ENCODE data around the gene MEGF10. TPM values are rescaled to one million over a fixed set of nuclear protein-coding genes. Genes with fewer than 3 reads are reported as not detected.

MEGF10 gene
- total RNA-seq, 1 donor from 2014 or later = 1.3 TPM

DNA sequence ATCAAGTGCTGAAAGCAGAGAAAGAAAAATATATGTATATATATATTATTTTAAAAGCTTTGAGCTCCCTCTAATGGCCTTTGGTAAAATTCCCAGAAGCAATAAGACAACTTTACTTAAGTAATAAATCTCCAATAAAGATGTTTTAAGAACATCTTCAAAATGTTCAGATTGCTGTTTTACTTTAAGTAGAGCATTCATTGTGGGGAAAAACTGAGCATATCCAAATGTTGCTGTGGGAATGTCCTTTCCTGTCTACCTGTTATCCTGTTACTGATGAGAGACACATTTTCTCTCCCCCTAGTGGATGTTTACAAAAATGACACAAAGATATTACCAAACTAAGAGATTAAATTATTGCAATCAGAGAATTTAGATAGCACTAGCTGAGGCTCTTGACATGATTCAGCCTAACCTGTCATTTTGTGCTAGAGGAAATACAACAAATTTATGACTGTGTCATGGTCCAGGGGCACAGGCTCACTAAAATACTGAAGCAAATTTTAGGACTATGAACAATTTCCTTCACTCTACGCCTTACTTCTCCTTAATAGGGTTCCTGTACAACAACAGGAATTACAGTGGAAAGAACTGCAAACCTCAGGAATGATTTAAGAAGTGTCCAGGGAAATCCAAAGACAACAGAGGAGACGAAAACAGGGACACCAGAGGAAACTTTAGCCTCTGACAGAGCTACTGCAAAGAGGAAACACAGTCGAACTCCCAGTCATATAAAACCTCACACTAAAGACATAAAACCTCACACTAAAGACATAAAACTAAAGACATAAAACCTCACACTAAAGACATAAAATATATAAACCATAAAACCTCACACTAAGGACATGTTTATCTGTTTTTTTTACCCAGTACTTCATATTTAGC lies 202.5 kb downstream of the MEGF10 start:
- H3K36me3 ChIP-seq (ENCODE audit: control insufficient read depth, insufficient read depth, low read length) = no peaks in the 10 kb centered on the region
- TF ChIP-seq, protein P1, sequence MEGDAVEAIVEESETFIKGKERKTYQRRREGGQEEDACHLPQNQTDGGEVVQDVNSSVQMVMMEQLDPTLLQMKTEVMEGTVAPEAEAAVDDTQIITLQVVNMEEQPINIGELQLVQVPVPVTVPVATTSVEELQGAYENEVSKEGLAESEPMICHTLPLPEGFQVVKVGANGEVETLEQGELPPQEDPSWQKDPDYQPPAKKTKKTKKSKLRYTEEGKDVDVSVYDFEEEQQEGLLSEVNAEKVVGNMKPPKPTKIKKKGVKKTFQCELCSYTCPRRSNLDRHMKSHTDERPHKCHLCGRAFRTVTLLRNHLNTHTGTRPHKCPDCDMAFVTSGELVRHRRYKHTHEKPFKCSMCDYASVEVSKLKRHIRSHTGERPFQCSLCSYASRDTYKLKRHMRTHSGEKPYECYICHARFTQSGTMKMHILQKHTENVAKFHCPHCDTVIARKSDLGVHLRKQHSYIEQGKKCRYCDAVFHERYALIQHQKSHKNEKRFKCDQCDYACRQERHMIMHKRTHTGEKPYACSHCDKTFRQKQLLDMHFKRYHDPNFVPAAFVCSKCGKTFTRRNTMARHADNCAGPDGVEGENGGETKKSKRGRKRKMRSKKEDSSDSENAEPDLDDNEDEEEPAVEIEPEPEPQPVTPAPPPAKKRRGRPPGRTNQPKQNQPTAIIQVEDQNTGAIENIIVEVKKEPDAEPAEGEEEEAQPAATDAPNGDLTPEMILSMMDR (IDR thresholded peaks at IDR 0.05; ENCODE audit: insufficient read depth, low read length, poor library complexity, severe bottlenecking) = peak; percentile 73
- DNase-seq (ENCODE audit: low read depth) = no peak
- H3K27me3 ChIP-seq (ENCODE audit: control insufficient read depth, insufficient read depth, low read length) = no peaks in the 10 kb centered on the region
- no peak overlapping the region for H3K4me3 ChIP-seq (ENCODE audit: low read depth, low read length)

DNA sequence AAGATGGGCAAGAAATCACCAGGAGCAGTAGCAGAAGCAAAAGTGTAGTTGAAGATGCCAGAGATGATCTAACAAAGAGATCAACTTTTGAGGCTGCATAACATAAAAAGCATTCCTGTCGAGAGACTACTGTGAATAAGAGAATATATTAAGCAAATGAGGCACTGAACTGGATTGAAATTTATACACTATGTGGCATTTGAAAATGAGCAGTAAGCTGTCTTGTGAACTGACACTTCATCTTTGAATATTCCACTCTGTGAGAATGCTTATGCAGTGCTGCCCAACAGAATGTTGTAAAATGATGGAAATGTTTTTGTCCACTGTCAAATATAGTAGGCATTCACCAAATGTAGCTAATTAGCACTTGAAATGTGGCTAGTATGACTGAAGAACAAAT lies 208.0 kb downstream of the MEGF10 start:
- DNase-seq (ENCODE audit: low read depth) = no peak
- no peak overlapping the region for H3K4me3 ChIP-seq (ENCODE audit: low read depth, low read length)
- H3K27me3 ChIP-seq (ENCODE audit: control insufficient read depth, insufficient read depth, low read length) = no peaks in the 10 kb centered on the region
- no peaks in the 10 kb centered on the region for H3K36me3 ChIP-seq (ENCODE audit: control insufficient read depth, insufficient read depth, low read length)
- TF ChIP-seq, protein P1 (IDR thresholded peaks at IDR 0.05; ENCODE audit: insufficient read depth, low read length, poor library complexity, severe bottlenecking) = no peak

DNA sequence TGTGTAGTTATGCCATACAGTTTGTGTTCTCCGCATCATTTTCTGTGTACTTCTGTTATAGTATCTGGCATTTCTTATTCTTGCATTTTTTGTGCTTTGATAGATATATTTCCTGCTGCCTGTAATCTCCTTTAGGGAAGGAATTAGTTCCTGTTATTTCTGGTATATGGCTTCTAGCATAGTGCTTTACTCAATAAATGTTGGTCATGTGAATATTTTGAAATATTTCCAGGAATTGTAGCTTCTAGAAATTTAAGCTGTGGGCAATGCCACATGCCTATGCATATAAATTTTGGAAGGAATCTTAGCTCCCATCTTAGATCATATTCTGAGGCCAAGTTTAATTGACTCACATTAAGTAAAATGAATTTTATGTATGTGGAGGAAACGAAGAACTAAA lies 215.3 kb downstream of the MEGF10 start:
- no peaks in the 10 kb centered on the region for H3K27me3 ChIP-seq (ENCODE audit: control insufficient read depth, insufficient read depth, low read length)
- DNase-seq (ENCODE audit: low read depth) = no peak
- H3K36me3 ChIP-seq (ENCODE audit: control insufficient read depth, insufficient read depth, low read length) = no peaks in the 10 kb centered on the region
- TF ChIP-seq, protein P1 (IDR thresholded peaks at IDR 0.05; ENCODE audit: insufficient read depth, low read length, poor library complexity, severe bottlenecking) = no peak
- H3K4me3 ChIP-seq (ENCODE audit: low read depth, low read length) = no peak overlapping the region

DNA sequence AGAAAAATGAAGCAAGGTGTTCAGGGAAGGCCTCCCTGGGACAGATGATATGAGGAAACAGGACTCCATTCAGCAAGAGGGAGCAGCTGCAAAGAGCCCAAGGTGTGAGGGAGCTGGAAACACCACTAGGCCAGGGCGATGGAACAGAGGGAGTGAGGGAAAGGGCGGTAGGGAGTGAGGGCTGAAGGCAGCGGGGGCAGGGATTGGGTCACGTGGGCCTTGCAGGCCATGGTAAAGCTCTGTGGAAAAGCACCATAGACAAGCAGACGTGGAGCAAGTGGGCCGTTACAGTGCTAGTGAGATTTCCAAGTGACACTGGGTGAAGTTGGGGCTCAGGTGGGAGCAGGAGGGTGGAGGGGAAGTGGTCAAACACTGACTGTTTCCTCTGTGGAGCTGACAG lies 216.0 kb downstream of the MEGF10 start:
- no peak for DNase-seq (ENCODE audit: low read depth)
- H3K36me3 ChIP-seq (ENCODE audit: control insufficient read depth, insufficient read depth, low read length) = no peaks in the 10 kb centered on the region
- H3K27me3 ChIP-seq (ENCODE audit: control insufficient read depth, insufficient read depth, low read length) = no peaks in the 10 kb centered on the region
- H3K4me3 ChIP-seq (ENCODE audit: low read depth, low read length) = no peak overlapping the region
- TF ChIP-seq, protein P1 (IDR thresholded peaks at IDR 0.05; ENCODE audit: insufficient read depth, low read length, poor library complexity, severe bottlenecking) = no peak

DNA sequence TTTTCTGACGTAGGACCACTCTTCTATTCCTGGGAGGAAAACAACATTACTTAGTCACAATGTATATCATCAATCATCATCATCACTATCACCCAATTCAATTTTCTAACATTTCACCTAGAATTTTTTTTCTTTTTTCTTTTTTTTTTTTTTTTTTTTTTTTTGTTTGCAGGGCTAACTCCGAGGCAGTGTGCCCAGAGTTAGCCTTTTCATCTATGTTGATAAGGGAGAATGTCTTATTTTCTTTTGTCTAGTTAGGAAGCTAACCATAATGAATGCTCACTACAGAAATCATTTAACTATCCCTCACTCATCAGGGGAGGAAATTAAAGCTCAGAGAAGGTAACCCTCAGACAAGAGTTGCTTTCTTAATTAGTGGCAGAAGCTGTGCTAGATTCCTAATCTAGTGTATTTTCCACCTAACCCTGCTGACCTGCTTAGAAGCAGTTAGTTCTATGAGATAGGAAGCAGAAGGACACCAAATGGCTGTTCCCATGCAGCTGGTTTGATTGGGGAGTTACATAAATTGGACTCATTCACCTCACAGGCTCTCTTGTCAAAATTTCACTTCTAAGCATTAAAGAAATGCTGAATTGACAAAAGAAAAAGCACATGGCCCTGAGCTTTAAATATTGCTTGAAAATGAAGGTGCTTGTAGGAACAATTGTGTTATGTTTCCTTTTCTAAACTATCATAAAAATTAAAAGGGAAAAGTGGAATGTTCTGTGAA lies 218.2 kb downstream of the MEGF10 start:
- no peak overlapping the region for H3K4me3 ChIP-seq (ENCODE audit: low read depth, low read length)
- no peaks in the 10 kb centered on the region for H3K27me3 ChIP-seq (ENCODE audit: control insufficient read depth, insufficient read depth, low read length)
- no peak for DNase-seq (ENCODE audit: low read depth)
- TF ChIP-seq, protein P1 (IDR thresholded peaks at IDR 0.05; ENCODE audit: insufficient read depth, low read length, poor library complexity, severe bottlenecking) = no peak
- H3K36me3 ChIP-seq (ENCODE audit: control insufficient read depth, insufficient read depth, low read length) = no peaks in the 10 kb centered on the region

Other genes with a start within 250 kb of the MEGF10 start
- gene C5orf63, start 217.3 kb upstream of the MEGF10 start, total RNA-seq = 2.9 and 4.0 TPM in 2 replicates
- gene PRRC1, start 226.8 kb downstream of the MEGF10 start, total RNA-seq = 41.6 and 54.9 TPM in 2 replicates

Measured in kidney epithelial cell (primary cell).